A673 (cell line): Measurements from ENCODE around the gene HLCS. TPM values are rescaled to one million over a fixed set of nuclear protein-coding genes. Genes with fewer than 3 reads are reported as not detected.

Source experiments
- BruUV-seq: library from RNA; stranded (reverse); fragments of 400-500 nt; replicated peaks from 2 replicates; lab custom pipeline; 2021; lab: Mats Ljungman, UMichigan
- CTCF ChIA-PET: fragments of 300-600 bp; sonication (Branson Sonifier 250); formaldehyde crosslinking; loops from one replicate; lab custom pipeline; 2022; ENCODE audit warnings: antibody characterized with exemption; lab: Charles Lee
- POLR2A ChIA-PET: fragments of 300-600 bp; sonication (Branson Sonifier 250); formaldehyde crosslinking; loops from one replicate; lab custom pipeline; 2022; ENCODE audit warnings: antibody characterized with exemption; ENCODE audit not compliant: low non-redundant PET; lab: Charles Lee
- DNase-seq: peaks from one replicate; pipeline ENCODE4 v3.0.0-alpha.2; 2015; ENCODE audit warnings: low spot score
- H3K27ac ChIP-seq: fragments of 200-600 bp; sonication (generic); 2 replicates; pipeline ENCODE4 v1.5.1; 2016; ENCODE audit warnings: mixed run types, low read depth, mild to moderate bottlenecking, mixed read lengths, antibody characterized with exemption, low read length; ENCODE audit not compliant: poor library complexity, severe bottlenecking
- H3K27me3 ChIP-seq: fragments of 200-600 bp; sonication (generic); replicated peaks from 2 replicates; pipeline ENCODE4 v1.6.1; 2017; ENCODE audit warnings: mixed run types, low read depth, mild to moderate bottlenecking, mixed read lengths, antibody characterized with exemption, low read length; ENCODE audit not compliant: insufficient read depth, poor library complexity
- H3K36me3 ChIP-seq: fragments of 200-600 bp; sonication (generic); 2 replicates; pipeline ENCODE4 v1.6.1; 2016; ENCODE audit warnings: mixed run types, mild to moderate bottlenecking, mixed read lengths, antibody characterized with exemption, low read length; ENCODE audit not compliant: insufficient read depth, poor library complexity, severe bottlenecking
- H3K4me1 ChIP-seq: fragments of 200-600 bp; sonication (generic); 2 replicates; pipeline ENCODE4 v1.6.1; 2017; ENCODE audit warnings: mixed run types, mild to moderate bottlenecking, mixed read lengths, antibody characterized with exemption, low read length; ENCODE audit not compliant: insufficient read depth, poor library complexity, severe bottlenecking
- H3K4me3 ChIP-seq: fragments of 200-600 bp; sonication (generic); 2 replicates; pipeline ENCODE4 v1.5.1; 2016; ENCODE audit warnings: low read depth, mixed run types, mild to moderate bottlenecking, mixed read lengths, low read length; ENCODE audit not compliant: poor library complexity, severe bottlenecking
- H3K9me3 ChIP-seq: fragments of 200-600 bp; sonication (generic); 2 replicates; pipeline ENCODE4 v1.6.1; 2016; ENCODE audit warnings: mixed run types, low read depth, mild to moderate bottlenecking, mixed read lengths, antibody characterized with exemption, low read length; ENCODE audit not compliant: poor library complexity, severe bottlenecking
- EZH2 ChIP-seq: fragments of 200-600 bp; sonication (generic); IDR thresholded peaks from 2 replicates; pipeline ENCODE4 v1.6.1; 2017; ENCODE audit warnings: borderline replicate concordance, low read depth, mild to moderate bottlenecking, mixed read lengths, antibody characterized with exemption, low read length; ENCODE audit not compliant: poor library complexity, severe bottlenecking
- intact Hi-C: fragments of 100-400 bp; cut with micrococcal nuclease; formaldehyde crosslinking; loops from one replicate; pipeline ENCODE4 v1.10.0; 2022; ENCODE audit not compliant: unreplicated experiment
- total RNA-seq: library from RNA; stranded (reverse); gene quantifications from 2 replicates; pipeline ENCODE4 v1.2.3, GENCODE V29; 2021
- TF ChIP-seq, protein P1 (sequence below): fragments of 300-800, 200-600 bp; sonication (generic); conservative IDR thresholded peaks from 2 replicates; pipeline ENCODE4 v1.5.1; 2017; ENCODE audit warnings: low read depth, mild to moderate bottlenecking, antibody characterized with exemption, low read length, moderate library complexity, mixed read lengths

HLCS gene
- total RNA-seq, 1 experiment from 2014 or later, result 15.3 TPM

GRCh38 chr21:36882776-36883175, 83.7 kb downstream of the HLCS start:
- Histone ChIP-seq H3K4me3 (no peak overlapping the region), H3K4me1 (peaks cover 14% of the 10 kb centered on the region), H3K9me3 (peaks cover 14% of the 10 kb centered on the region), H3K27me3 (no peaks in the 10 kb centered on the region), H3K27ac (no peak overlapping the region), H3K36me3 (no peaks in the 10 kb centered on the region)
- POLR2A ChIA-PET, result no interaction called here
- intact Hi-C loops, result no loop called here
- BruUV-seq, result no TSS peak
- DNase-seq, result no peak
- TF ChIP-seq, protein P1, sequence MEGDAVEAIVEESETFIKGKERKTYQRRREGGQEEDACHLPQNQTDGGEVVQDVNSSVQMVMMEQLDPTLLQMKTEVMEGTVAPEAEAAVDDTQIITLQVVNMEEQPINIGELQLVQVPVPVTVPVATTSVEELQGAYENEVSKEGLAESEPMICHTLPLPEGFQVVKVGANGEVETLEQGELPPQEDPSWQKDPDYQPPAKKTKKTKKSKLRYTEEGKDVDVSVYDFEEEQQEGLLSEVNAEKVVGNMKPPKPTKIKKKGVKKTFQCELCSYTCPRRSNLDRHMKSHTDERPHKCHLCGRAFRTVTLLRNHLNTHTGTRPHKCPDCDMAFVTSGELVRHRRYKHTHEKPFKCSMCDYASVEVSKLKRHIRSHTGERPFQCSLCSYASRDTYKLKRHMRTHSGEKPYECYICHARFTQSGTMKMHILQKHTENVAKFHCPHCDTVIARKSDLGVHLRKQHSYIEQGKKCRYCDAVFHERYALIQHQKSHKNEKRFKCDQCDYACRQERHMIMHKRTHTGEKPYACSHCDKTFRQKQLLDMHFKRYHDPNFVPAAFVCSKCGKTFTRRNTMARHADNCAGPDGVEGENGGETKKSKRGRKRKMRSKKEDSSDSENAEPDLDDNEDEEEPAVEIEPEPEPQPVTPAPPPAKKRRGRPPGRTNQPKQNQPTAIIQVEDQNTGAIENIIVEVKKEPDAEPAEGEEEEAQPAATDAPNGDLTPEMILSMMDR, result no peak
- CTCF ChIA-PET, result no interaction called here

GRCh38 chr21:36881228-36881627, 85.2 kb downstream of the HLCS start:
- no peak overlapping the region for H3K27ac ChIP-seq
- TF ChIP-seq, protein P1, result no peak
- TF ChIP-seq EZH2, result no peak
- POLR2A ChIA-PET, result no interaction called here
- H3K36me3 ChIP-seq, result no peaks in the 10 kb centered on the region
- DNase-seq, result no peak
- CTCF ChIA-PET, result no interaction called here
- H3K9me3 ChIP-seq, result peaks cover 20% of the 10 kb centered on the region
- H3K4me3 ChIP-seq, result no peak overlapping the region
- intact Hi-C loops, result no loop called here
- no TSS peak for BruUV-seq
- H3K27me3 ChIP-seq, result no peaks in the 10 kb centered on the region
- peaks cover 4% of the 10 kb centered on the region for H3K4me1 ChIP-seq

GRCh38 chr21:36879827-36880226, 86.6 kb downstream of the HLCS start:
- intact Hi-C loops, result no loop called here
- Histone ChIP-seq H3K27me3 (no peaks in the 10 kb centered on the region), H3K4me3 (no peak overlapping the region), H3K27ac (no peak overlapping the region), H3K9me3 (peaks cover 20% of the 10 kb centered on the region), H3K4me1 (no peaks in the 10 kb centered on the region), H3K36me3 (no peaks in the 10 kb centered on the region)
- POLR2A ChIA-PET, result interaction anchor here (0.7 kb wide), 1 partner anchor 352 kb away, joined by 5 read pairs; no protein-coding TSS in a partner anchor
- TF ChIP-seq, protein P1, result no peak
- TF ChIP-seq EZH2, result no peak
- no TSS peak for BruUV-seq
- DNase-seq, result no peak
- CTCF ChIA-PET, result no interaction called here
